Measurements from ENCODE around the gene MSI2.

MSI2 gene

DNA sequence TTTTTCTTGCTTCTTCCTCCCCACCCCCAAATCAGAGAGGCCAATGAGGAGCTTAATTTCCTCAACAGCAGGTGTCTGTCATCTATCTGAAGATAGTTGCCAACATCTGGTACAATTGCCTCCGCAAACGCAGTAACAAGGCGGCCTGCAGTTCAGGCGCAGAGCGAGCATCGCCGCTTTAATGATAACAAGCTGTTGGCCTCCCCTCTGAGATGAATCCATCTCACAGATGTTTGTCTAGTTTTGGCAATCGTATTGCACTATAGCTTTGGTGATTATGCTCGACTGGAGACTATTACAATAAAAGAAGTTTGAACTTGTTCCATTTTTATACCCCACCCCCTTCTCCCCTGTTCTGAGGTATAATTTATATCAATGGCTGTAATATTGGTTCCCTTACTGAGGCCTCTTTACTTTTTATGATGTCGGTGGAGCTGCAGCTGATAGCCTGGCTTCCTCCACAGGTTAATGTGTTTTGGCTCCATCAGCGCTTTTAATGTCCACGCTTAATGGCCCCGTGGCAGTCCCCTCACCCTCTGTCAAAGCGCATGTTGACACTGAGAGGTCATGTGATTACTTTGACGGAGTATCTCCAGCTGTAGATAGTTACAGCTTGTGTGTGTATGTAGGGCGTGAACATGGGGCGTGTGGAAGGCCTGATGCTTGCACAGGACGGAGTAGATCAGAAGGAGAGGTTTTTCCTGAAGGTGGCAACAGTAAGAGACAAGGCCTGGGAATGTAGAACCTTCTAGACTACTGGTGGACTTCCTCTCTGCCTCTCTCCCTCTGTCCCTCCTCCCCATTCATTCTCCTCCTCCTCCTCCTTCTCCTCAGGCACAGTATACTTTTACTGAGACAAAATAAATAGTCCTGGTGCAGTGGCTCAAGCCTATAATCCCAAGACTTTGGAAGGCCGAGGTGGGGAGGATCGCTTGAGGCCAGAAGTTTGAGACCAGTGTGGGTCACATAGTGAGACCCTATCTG lies 164.7 kb downstream of the MSI2 start:
- no peak for DNase-seq

GRCh38 chr17:57422574-57423164 lies 166.3 kb downstream of the MSI2 start:
- no peak for DNase-seq

DNA sequence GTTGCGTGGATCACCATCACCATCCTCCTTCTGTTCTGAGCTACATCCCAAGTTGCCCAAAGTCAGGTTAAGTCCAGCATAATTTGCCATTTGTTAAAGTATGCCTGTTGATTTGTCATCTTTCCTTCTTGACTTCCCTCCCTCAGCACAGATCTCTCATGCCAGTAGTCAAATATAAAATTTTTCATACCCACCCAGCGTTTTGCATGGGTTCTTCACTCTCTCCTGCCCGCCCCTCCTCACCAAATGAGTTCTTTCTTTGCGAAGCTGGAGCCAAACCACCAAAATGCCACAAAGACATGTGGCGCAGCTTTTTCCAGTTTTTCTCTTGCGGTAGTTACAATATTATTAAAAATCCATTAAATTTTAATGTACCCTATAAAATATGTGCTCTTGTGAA lies 167.2 kb downstream of the MSI2 start:
- no peak for DNase-seq

DNA sequence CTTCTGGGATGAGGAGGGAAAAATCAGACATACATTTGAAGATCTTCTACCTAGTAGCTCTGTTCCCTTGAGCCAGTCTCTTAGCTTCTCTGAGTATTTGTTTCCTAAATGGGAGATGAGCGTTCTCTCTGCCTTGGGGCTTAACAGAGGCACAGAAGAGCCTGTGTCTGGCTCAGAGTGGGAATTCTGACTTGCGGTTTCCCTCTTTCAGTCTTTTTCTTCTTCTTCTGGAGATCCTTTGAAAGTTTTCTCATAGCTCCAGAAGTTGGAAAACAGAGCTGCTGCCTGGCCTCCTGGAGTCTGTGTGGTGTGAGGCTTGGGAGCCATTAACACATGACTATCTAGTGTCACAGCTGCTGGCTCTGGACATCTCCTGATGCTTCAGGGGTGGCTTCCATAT lies 167.9 kb downstream of the MSI2 start:
- DNase-seq = no peak

DNA sequence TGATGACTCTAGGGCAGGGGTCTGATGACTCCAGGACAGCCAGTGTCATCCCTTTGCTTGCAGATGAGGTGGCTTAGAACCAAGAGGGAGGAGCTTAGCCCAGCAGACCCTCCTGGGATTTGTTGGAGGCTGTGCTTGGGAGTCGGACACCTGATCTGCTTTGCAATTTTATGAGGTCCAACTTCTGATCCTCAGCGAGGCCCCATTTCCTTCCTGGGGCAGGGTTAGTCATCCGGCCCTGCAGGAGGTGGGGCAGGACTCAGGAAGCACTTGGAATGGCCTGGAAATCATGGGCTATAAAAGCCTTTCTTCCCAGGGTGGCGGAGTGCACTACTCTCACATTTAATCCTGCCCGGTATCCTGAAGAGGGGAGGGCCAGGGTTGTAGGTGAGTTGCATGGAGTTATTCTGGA lies 168.5 kb downstream of the MSI2 start:
- no peak for DNase-seq

GRCh38 chr17:57425431-57425830 lies 169.1 kb downstream of the MSI2 start:
- no peak for DNase-seq

- no peak for DNase-seq
These were observed 169.9 kb downstream of the MSI2 start for GRCh38 chr17:57425903-57426880.

- DNase-seq = no peak
These were observed 173.6 kb downstream of the MSI2 start for GRCh38 chr17:57429966-57430365.

GRCh38 chr17:57431415-57431814 lies 175.1 kb downstream of the MSI2 start:
- DNase-seq = no peak

DNA sequence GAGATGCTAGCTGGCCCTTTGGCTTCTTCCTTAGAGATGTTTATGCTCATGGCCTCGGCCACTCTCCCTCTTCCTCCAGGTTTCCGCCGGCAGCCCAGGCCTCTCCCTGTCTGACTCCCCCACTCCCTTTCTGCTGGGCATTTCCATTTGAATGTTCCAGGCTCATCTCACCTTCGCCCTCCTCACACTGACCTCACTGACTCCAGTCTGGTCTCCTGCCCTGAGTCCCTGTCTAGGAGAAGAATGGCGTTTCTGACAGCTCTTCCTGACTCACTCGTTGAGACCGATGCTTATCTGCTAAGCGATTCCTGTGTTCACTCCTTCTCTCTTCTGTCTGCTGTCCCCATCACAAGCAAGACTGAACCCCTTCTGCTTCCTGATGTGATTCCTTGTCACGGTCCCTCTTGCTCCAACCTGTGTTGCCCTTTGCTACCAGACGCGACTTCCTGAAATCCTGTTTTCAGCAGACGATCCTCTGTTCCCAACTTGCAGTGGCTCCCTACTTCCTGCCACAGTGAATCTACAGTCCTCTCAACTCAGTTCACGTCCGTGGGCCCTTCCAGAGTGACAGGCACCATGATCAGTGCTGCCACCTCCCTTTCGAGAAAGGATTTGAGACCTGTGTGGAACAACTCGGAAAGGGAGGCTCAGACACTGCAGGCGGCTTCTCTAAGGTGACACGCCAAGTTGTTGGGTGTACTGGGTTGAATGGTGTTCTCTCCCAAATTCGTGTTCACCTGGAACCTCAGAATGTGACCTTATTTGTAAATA lies 176.4 kb downstream of the MSI2 start:
- no peak for DNase-seq

- no peak for DNase-seq
These were observed 177.1 kb downstream of the MSI2 start for GRCh38 chr17:57433452-57433851.

- no peak for DNase-seq
These were observed 178.0 kb downstream of the MSI2 start for GRCh38 chr17:57434361-57434760.

DNA sequence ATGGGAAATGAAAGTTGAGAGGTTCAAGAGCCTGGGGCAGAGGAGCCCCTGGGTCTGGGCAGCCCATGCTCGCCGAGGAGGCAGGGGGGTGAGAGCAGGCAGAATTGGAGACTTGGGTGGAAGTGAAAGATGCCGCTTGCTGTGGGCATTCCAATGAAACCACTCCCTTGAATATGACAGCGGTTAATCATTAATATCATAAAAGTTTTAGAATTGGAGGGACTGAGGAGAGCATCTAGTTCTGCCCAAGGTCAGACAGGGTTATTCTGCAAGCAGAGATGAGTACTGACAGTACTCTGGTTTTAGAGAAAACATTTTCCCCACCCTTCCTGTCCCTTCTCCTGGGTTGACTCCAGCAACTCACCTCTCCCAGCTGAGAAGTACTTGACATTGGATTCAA lies 180.2 kb downstream of the MSI2 start:
- no peak for DNase-seq

DNA sequence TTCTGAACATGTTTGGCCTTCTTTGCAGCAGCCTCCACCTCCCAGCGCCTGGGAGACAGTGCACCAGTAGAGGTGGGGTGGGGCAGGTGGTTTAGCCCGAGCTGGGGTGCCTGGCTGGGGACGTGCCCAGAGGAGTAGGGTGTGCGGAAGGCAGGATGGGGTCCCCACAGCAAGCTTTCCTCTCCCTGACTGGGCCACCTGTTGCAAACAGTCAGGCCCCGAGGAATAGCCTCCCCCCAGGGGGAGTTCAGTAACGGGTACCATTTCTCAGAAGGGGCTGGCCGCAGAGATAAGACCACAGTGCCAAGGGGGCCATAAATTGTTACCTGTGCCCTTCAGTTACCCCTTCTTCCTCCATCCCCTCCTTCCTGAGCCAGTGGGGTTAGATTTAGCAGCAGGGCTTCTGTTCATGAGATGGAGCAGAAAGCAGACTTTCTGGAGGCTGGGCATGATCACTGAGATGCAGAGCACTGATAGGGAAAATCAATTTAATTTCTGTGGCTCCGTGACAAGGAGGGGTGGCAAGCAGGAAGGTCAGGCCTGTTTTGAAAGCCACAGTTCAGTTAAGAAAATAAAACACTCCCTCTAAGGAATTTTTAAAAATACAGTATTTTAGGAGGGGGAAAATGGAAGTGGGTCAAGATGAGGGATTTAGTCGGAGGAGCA lies 181.9 kb downstream of the MSI2 start:
- DNase-seq = no peak

DNA sequence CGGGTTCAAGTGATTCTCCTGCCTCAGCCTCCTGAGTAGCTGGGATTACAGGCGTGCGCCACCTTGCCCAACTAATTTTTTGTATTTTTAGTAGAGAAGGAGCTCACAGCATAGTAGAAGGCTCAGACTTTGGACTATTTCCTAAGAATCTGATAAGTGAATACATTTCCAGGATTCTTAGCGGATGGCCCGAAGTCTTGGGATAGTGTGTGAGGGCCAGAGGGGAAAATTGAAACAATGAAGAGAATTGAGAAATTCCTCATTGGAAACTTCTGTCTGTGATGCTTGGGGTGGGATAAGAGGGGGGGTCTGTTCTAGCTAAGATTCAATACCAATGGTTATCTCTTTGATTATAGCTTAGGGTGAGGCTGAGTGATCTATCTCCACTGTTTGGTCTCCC lies 183.3 kb downstream of the MSI2 start:
- DNase-seq = no peak

DNA sequence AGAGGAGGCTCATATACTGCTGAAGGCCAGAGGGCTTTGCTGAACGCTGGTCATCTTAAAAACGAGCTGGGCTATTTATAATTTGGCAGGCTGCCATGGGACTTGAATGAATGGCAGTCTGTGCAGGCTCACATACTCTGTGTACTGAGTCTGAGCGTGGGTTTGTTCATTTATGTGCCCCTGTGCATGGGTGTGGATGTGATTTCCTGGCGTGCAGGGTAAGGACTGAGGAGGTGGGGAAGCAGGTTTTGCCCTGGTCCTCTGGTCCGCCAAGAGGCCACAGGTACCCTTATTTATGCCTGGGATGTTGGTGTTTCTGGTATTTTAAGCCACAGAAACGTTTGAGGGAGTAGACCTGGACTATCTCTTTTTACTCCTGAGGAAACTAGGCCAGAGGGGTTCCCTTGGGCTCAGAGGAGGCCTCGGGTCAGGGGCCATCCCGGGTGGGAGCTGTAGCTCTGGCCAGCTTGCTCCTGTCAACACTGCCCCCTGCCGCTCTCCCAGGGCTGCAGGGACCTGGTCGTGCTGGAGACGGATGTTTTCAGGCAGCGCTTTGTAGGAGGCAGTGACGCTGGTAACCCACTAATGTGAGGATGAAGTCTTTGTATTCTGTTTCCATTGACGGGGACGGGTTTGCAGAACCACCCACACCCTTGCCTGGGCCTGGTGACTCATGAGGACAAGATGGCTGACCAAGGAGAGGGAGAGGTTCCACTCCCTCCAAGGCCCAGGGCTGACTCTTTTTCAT lies 184.4 kb downstream of the MSI2 start:
- peak; percentile 37 for DNase-seq

- no peak for DNase-seq
These were observed 184.9 kb downstream of the MSI2 start for GRCh38 chr17:57441270-57441600.

DNA sequence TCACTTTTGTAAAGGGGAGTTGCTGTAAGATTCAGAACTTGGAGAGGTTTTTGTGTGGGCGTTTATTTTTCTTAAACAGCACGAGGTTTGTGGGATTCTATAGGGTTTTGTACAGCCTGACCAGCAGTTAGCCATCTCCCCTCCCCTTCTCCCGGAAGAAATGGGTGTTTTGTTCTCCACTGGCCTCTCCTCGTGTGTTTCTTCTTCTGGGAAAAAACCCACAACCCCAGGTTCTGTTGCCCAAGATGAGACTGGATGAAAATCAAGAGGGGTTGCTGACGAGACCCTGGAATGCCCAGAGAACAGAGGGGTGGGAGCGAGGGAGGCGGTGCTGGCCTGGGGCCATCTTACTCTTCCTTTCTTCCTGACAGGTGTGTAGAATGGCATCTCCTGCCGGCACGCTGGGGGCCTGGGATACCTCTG lies 186.1 kb downstream of the MSI2 start:
- no peak for DNase-seq

GRCh38 chr17:57442914-57443571 lies 186.7 kb downstream of the MSI2 start:
- DNase-seq = peak; percentile 7

- no peak for DNase-seq
These were observed 187.5 kb downstream of the MSI2 start for GRCh38 chr17:57443781-57444180.

Measured in DMS53 (cell line).